T-helper 2 cell treated with Interferon-gamma antibody and Interleukin-4, amounts not matched to agents 5 μg/mL and 100 μg/mL, for 36 hours (primary cell): ENCODE measurements around the gene RAET1E.
"Not testable (repeated sequence)": the region's sequence is repeated elsewhere in the genome, so short reads cannot be mapped to it uniquely, and the experiment has no call there.

Experiments
- DNase-seq: peaks from one replicate; pipeline ENCODE4 v3.0.0; 2021; ENCODE audit warnings: low spot score
- H3K27ac Mint-ChIP-seq: one replicate; pipeline ENCODE4 v1.8.0; 2021; ENCODE audit warnings: mild to moderate bottlenecking, mixed read lengths
- H3K27me3 Mint-ChIP-seq: one replicate; pipeline ENCODE4 v1.8.0; 2021; ENCODE audit warnings: low read depth, mixed read lengths
- H3K36me3 Mint-ChIP-seq: one replicate; pipeline ENCODE4 v1.8.0; 2021; ENCODE audit warnings: low read depth, mixed read lengths
- H3K4me1 Mint-ChIP-seq: one replicate; pipeline ENCODE4 v1.8.0; 2021; ENCODE audit warnings: low read depth, mixed read lengths
- H3K4me3 Mint-ChIP-seq: one replicate; pipeline ENCODE4 v1.8.0; 2022; ENCODE audit warnings: mild to moderate bottlenecking, moderate library complexity, mixed read lengths
- H3K9me3 Mint-ChIP-seq: one replicate; pipeline ENCODE4 v1.8.0; 2021; ENCODE audit warnings: mixed read lengths

RAET1E gene

DNA sequence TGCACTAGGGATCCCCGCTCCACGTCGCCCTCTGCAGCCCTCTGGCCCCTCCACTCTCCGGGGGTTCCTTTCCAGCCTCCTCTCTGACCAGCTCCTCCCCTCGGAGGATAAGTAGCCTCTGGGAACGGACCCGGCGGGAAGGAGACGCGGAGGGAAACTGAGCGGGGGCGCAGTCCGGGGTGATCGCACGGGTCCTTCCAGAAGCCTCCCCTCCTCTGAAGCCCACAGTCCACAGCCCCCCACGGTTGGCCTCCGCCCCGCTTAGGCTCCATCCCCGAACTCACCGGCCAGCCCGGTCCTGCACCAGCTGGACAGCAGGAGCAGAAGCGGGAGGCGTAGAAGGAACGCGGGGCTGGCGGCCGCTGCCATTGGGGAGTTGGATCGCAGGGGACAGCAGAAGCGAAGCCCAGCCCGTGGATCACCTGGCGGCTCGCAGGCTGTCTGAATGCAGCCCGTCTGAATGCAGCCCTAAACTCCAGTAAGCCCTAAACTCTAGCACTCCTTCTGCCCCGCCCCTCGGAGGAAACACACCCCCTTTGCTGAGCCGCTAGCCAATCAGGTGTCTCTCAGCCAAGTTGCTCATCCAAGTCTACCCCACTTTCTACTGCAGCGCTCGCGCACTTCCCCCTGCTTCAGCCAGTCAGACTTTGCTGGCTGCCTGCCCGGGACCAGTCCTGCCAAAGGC is 24.9 kb upstream of the RAET1E start, which contains the start of gene RAET1G:
RAET1G (minus strand) TSS at position 480 of the 685 bp plus-strand sequence; CDS start at position 369, 111 bp downstream.
- Mint-ChIP-seq H3K4me1 (peaks cover 12% of the 10 kb centered on the region), H3K4me3 (peak within 1 kb of the TSS; percentile 85), H3K27ac (no peak within 1 kb of the TSS), H3K27me3 (peaks cover 80% of the 10 kb centered on the region), H3K36me3 (no peaks in the 10 kb centered on the region), H3K9me3 (no peaks in the 10 kb centered on the region)
- peak; percentile 78 for DNase-seq

DNA sequence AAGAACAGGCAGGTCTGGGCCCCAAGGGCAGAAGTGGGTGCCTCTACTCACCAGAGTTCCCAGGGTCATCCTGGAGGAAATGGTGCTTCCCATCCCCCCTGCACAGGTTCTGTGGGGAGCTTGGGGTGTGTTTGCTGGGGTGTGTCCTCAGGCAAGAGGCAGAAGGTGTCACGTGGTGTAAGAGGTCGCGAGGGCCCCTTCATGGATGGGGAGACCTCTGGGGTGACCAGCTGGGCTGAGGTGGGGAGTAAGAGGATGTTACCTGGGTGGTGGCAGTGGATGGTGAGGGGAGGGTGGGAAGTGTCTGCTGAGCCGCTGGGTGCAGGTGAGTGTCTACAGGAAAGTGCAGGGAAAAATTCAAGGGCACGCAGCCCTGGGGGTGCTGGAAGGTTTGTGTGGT is 24.2 kb upstream of the RAET1E start:
- not testable (repeated sequence) for H3K27ac Mint-ChIP-seq, DNase-seq, H3K36me3 Mint-ChIP-seq, H3K9me3 Mint-ChIP-seq
- Mint-ChIP-seq H3K4me3 (peak overlapping the region; percentile 44), H3K4me1 (peaks cover 12% of the 10 kb centered on the region), H3K27me3 (peaks cover 77% of the 10 kb centered on the region)

DNA sequence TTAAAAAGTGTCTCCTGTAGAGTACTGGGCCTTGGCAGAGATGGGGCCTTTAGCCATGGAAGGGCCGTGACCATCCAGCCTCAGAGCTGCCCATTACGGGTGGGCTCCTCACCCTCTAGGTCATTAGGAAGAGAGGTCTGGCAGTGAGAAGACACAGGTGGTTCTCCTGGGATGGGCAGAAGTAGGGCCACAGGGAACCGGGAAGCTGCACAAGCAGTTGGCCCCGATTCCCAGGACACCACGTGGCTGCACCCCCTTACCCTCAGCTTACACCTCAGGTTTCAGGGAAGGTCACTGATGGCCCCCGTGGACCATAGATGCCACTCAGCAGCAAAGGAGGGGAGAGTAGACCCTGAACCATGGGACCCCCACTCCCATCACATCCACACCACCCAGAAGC is 23.4 kb upstream of the RAET1E start:
- H3K4me1 Mint-ChIP-seq: peaks cover 11% of the 10 kb centered on the region
- no peak overlapping the region for H3K27ac Mint-ChIP-seq
- no peak overlapping the region for H3K4me3 Mint-ChIP-seq
- DNase-seq: no peak
- no peaks in the 10 kb centered on the region for H3K9me3 Mint-ChIP-seq
- H3K27me3 Mint-ChIP-seq: peaks cover 73% of the 10 kb centered on the region
- H3K36me3 Mint-ChIP-seq: no peaks in the 10 kb centered on the region

DNA sequence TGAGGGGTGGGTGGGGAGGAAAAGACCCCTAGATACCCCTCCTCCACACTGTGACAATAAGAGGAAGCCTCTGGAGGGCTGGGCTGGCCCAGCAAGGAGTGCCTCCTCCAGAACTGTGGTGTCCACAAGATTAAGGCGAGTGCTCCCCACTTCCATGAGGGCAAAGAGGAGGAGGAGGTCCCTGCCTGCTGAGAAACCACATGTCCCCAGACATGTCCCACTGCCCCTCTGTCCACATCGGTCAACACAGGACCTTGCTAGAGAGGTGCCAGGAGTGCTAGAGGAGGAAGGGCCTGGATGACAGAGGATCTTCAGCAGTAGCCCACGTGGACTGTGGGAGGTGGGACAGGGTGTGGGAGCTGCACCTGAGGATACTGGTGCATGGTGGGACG is 21.9 kb upstream of the RAET1E start:
- Mint-ChIP-seq H3K27me3 (peaks cover 61% of the 10 kb centered on the region), H3K4me3 (no peak overlapping the region), H3K27ac (no peak overlapping the region), H3K4me1 (peaks cover 9% of the 10 kb centered on the region), H3K9me3 (no peaks in the 10 kb centered on the region), H3K36me3 (no peaks in the 10 kb centered on the region)
- no peak for DNase-seq

DNA sequence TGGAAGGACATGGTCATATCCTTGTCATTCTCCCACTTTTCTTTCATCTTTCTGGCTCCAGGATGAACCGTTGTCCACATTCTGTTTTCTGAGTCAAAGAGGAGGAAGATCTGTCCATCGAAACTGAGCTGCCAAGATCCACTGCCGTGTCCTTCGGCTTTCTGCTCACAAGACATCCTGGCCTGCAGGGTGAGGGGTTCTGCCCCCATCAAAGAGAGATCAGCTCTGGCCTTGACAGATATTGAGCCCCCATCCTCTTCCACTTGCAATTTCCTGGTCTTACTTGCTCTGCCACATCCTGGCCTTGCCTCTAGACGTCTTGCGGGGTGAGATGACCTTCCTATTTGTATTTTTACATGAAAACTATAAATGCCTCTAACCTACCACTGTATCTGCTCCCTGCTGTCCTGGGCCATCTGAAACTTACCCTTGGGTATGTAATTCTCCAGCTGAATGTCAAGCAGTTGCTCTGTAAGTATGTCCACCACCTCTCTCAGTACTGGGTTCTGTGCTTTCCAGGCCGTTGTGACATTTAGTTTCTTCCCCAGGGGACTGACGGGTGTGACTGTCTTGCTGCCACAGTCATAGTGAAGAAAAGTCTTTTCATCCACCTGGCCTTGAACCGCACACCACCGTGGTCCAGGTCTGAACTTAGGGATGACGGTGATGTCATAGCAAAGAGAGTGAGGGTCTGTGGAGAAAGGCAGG is 21.4 kb upstream of the RAET1E start:
- H3K36me3 Mint-ChIP-seq, H3K27ac Mint-ChIP-seq: not testable (repeated sequence)

DNA sequence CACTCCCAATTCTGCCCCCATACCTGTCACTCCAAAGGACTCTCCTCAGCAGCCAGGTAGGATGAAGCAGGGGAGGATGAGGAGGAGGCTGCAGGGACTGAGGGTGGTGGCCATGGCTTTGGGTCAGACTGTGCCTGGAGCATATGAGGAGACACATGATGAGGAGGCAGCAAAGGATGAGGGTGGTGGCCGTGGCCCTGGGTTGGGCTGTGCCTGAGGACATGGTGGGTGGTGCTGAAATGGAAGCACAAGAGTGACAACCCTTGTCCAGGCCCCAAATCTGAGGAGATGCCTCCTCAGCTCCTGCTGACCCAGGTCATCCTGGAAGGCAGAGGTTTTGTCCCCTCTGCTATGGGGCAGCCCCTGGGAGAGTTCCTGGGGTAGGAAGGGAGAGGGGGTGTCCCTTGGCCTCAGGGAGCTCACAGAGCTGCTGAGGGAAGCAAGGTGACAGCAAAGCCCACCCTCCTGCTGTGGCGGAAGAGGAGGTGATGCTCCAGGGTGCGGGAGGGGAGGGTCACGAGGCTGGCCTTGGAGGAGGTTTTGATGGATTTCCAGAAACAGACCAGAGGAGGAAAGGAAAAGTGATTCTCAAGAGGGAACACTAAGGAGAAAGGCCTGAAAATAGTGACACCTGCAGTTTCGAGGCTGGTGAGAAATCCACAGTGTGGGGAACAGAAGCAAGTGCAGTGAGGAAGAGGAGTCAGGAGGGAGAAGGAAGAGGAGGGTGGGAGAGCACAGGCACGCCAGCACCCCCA is 20.4 kb upstream of the RAET1E start:
- peaks cover 54% of the 10 kb centered on the region for H3K27me3 Mint-ChIP-seq

More for the DNA sequence above, 21.4 kb upstream of the RAET1E start:
- not testable (repeated sequence) for H3K9me3 Mint-ChIP-seq, H3K4me1 Mint-ChIP-seq, DNase-seq, H3K4me3 Mint-ChIP-seq
- H3K27me3 Mint-ChIP-seq: peaks cover 60% of the 10 kb centered on the region

DNA sequence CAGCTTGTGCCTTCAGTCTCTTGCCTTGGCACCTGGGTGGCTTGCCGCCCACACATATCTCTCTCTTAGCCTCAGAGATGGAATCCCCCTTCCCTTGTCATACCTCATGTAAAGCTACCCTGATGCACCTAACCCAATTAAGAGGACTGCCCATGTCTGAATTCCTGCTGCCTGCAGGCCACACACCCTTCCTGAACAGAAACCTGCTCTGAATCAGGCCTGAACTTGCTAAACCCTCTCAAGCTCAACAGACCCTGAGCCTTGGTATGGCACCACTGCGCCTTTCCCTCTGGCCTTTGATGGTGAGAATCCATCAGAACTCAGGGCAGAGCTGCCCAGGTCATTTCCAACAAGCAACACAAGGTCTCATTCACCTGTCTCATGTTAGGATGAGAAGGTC is 19.8 kb upstream of the RAET1E start:
- no peaks in the 10 kb centered on the region for H3K36me3 Mint-ChIP-seq
- no peak overlapping the region for H3K27ac Mint-ChIP-seq
- no peak overlapping the region for H3K4me3 Mint-ChIP-seq
- DNase-seq: no peak
- H3K27me3 Mint-ChIP-seq: peaks cover 53% of the 10 kb centered on the region
- H3K9me3 Mint-ChIP-seq: no peaks in the 10 kb centered on the region
- peaks cover 3% of the 10 kb centered on the region for H3K4me1 Mint-ChIP-seq

More for the DNA sequence above, 20.4 kb upstream of the RAET1E start:
- H3K4me3 Mint-ChIP-seq: no peak overlapping the region
- peaks cover 8% of the 10 kb centered on the region for H3K4me1 Mint-ChIP-seq
- H3K36me3 Mint-ChIP-seq: no peaks in the 10 kb centered on the region
- no peaks in the 10 kb centered on the region for H3K9me3 Mint-ChIP-seq
- DNase-seq: no peak
- no peak overlapping the region for H3K27ac Mint-ChIP-seq

DNA sequence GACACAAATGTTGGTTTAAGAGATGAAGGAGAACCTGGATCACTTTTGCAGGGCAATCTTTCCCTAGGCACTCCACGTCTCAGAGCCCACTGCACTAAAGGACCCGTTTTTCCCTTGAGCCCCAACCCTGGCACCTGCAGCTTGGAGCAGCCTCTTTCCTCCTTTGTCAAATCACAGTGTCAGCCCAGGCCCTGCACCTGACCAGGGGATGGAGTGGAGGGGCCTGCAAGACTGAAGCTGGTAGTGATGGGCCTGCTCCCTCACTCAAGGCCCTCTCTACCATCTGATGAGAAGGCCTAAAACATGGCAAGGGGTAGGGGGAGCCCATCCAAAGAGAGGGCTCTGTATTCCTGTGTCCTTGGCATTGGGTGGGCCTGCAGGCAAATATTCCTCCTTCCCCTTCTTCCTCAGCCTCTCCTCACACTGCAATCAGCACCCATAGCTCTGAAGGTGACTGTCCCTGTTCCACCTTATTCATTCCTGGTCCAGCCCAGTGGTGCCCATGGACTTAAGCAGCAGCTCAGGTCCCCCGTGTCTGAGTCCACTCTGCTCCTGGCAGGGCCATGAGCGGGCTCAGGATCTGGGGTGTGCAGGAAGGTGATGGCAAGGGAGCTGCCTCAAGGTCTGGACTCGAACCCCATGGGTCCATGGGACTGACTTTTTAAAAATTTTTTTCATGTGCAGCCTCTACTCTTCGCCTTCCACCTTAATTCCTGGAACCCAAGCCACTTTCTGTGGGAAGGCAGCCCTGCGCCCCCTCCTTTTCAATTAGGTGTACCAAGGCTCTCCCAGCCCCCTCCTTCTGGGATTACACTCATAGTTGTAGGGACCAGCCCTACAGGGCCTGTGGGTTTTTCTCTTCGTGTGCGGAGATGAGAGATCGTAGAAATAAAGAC is 18.3 kb upstream of the RAET1E start:
- H3K4me3 Mint-ChIP-seq: no peak overlapping the region
- H3K4me1 Mint-ChIP-seq: no peaks in the 10 kb centered on the region
- no peaks in the 10 kb centered on the region for H3K9me3 Mint-ChIP-seq
- peaks cover 44% of the 10 kb centered on the region for H3K27me3 Mint-ChIP-seq
- H3K27ac Mint-ChIP-seq: no peak overlapping the region
- no peaks in the 10 kb centered on the region for H3K36me3 Mint-ChIP-seq
- no peak for DNase-seq

DNA sequence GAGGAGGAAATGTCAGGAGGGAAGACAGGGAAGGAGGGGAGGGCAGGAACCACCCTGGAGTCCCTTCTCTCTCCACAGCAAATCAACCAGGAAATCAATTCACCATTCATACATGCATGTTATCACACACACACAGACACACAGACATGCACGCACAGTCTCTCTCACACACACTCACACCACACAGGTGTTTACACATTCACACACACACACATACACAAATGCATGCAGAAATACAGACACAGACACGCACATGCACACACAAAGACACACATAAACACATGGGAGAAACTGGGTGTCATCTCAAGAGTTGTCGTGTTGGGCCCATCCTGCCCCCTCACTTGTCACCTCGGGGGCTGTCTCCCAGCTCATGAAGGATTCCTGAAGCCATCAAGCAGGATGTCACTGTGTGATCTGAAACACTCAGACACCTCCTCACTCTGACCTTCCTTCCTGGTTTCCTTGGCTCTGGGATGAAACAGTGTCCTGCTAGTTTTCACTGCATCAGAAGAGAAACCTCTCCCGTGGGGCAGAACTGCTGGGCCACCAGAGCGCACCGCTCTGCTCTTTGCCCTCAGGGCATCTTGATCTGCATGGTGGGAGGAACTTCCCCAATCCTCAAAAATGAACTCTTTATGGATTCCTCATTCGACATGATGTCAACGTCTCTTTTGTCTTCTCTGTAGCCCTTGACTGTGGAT is 15.8 kb upstream of the RAET1E start:
- peaks cover 23% of the 10 kb centered on the region for H3K27me3 Mint-ChIP-seq
- peaks cover 3% of the 10 kb centered on the region for H3K9me3 Mint-ChIP-seq

DNA sequence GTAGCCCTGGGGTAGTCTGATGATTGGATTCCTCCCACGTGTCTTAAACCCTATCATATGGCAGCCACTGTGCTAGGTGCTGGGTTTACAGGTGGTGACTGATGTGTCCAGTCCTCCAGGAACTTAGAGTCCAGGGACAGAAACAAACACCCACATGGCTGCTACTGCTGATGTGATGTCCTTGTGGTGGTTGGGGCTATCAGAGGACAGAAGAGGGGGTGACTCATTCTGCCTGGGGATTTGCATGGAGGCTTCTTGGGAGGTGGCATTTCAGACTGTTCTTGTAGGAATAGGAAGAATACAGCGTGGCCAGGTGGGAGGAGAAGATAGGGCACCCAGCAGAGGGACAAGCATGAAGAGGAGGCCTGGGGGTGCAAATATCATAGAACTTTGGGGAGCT is 15.2 kb upstream of the RAET1E start:
- no peak overlapping the region for H3K4me3 Mint-ChIP-seq
- H3K36me3 Mint-ChIP-seq: no peaks in the 10 kb centered on the region
- DNase-seq: no peak
- peaks cover 5% of the 10 kb centered on the region for H3K9me3 Mint-ChIP-seq
- no peak overlapping the region for H3K27ac Mint-ChIP-seq
- H3K27me3 Mint-ChIP-seq: peaks cover 19% of the 10 kb centered on the region
- no peaks in the 10 kb centered on the region for H3K4me1 Mint-ChIP-seq

More for the DNA sequence above, 15.8 kb upstream of the RAET1E start:
- no peak for DNase-seq
- no peak overlapping the region for H3K4me3 Mint-ChIP-seq
- H3K4me1 Mint-ChIP-seq: no peaks in the 10 kb centered on the region
- H3K27ac Mint-ChIP-seq: no peak overlapping the region
- H3K36me3 Mint-ChIP-seq: no peaks in the 10 kb centered on the region

DNA sequence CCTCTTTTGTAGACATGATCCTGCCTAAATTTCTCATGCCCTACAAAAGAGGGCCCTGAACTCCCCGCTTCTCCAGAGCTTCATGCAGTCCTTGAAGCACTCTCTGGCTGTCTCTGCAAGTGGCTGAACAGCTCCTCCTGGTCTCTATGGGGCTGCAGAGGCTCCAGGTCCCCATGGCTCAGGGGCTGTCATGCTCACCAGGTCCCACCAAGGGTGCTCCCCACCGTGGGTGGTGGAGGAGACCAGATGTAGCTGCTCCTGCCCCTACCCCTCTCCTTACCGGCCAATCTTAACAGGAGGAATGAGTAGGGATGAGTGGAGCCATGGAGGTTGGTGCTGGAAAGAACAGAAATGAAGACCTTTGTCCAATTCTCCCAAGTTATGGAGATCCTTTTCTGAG is 14.8 kb upstream of the RAET1E start:
- not testable (repeated sequence) for DNase-seq, H3K4me3 Mint-ChIP-seq

DNA sequence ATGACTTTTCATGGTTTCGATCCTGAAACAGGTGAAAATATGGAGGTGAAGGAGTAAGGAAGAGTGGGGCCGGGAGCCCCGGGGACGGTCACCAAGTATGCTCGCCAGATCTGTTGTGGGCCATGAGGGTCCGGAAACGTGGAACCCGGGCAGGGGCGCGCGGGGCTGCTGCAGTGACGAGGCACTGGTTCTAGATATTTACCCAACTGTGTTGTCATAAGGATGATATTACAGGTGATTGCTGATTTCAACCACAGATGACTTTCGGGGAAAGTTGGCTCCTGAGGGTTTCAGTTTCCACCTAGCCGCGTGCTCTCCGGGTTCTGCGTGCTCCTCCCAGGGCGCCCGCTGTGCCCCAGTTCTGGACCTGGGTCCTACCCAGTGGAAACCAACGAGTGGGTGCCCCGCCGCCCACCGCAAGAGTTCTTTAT is 12.8 kb upstream of the RAET1E start:
- Mint-ChIP-seq H3K27me3 (peaks cover 16% of the 10 kb centered on the region), H3K9me3 (peaks cover 9% of the 10 kb centered on the region), H3K4me3 (no peak overlapping the region), H3K4me1 (no peaks in the 10 kb centered on the region), H3K36me3 (no peaks in the 10 kb centered on the region), H3K27ac (no peak overlapping the region)
- DNase-seq: no peak

More for the DNA sequence above, 14.8 kb upstream of the RAET1E start:
- peaks cover 17% of the 10 kb centered on the region for H3K27me3 Mint-ChIP-seq
- H3K27ac Mint-ChIP-seq, H3K36me3 Mint-ChIP-seq, H3K9me3 Mint-ChIP-seq, H3K4me1 Mint-ChIP-seq: not testable (repeated sequence)
